Chondrocyte (in vitro differentiated cells): Measurements from ENCODE around the gene NR2C1. TPM values are rescaled to one million over a fixed set of nuclear protein-coding genes. Genes with fewer than 3 reads are reported as not detected.
A peak's percentile ranks its signal among the peaks of the same experiment; 100 is the strongest.

ENCODE experiments used
- DNase-seq: peaks from one replicate; pipeline ENCODE4 v3.0.0; 2021; ENCODE audit warnings: mixed read lengths, low spot score
- H3K27ac Mint-ChIP-seq: one replicate; pipeline ENCODE4 v1.8.0; 2021; ENCODE audit warnings: mild to moderate bottlenecking, moderate library complexity, mixed read lengths; ENCODE audit not compliant: unreplicated experiment
- H3K27me3 Mint-ChIP-seq: 2 replicates; pipeline ENCODE4 v1.8.0; 2021; ENCODE audit warnings: low read depth, mixed read lengths
- H3K36me3 Mint-ChIP-seq: 2 replicates; pipeline ENCODE4 v1.8.0; 2021; ENCODE audit warnings: low read depth, mixed read lengths
- H3K4me1 Mint-ChIP-seq: 2 replicates; pipeline ENCODE4 v1.8.0; 2021; ENCODE audit warnings: low read depth, mild to moderate bottlenecking, mixed read lengths
- H3K4me3 Mint-ChIP-seq: one replicate; pipeline ENCODE4 v1.8.0; 2021; ENCODE audit warnings: mild to moderate bottlenecking, moderate library complexity, mixed read lengths; ENCODE audit not compliant: unreplicated experiment
- H3K9me3 Mint-ChIP-seq: 2 replicates; pipeline ENCODE4 v1.8.0; 2021; ENCODE audit warnings: low read depth, mixed read lengths
- CTCF ChIP-seq: fragments of 200-600 bp; sonication (generic); IDR thresholded peaks from 2 replicates; pipeline ENCODE4 v1.5.0; 2021; ENCODE audit warnings: antibody characterized with exemption, mild to moderate bottlenecking, moderate library complexity
- total RNA-seq: library from RNA; stranded (reverse); gene quantifications from 3 replicates; pipeline ENCODE4 v1.2.1, GENCODE V29; 2021

Gene NR2C1
- total RNA-seq, 1 donor from 2014 or later, result 29.7 TPM

- Mint-ChIP-seq H3K27ac (peak overlapping the region; percentile 96), H3K4me1 (peaks cover 20% of the 10 kb centered on the region), H3K9me3 (peaks cover 16% of the 10 kb centered on the region), H3K36me3 (peaks cover 10% of the 10 kb centered on the region), H3K27me3 (no peaks in the 10 kb centered on the region), H3K4me3 (peak overlapping the region; percentile 49)
- no peak for TF ChIP-seq CTCF
- no peak for DNase-seq
These were observed 68.8 kb downstream of the NR2C1 start for GRCh38 chr12:95004610-95005009.

GRCh38 chr12:95003921-95004272 is 69.5 kb downstream of the NR2C1 start:
- H3K4me1 Mint-ChIP-seq, result peaks cover 27% of the 10 kb centered on the region
- peak overlapping the region; percentile 93 for H3K4me3 Mint-ChIP-seq
- H3K27ac Mint-ChIP-seq, result peak overlapping the region; percentile 96
- peaks cover 12% of the 10 kb centered on the region for H3K36me3 Mint-ChIP-seq
- no peak for TF ChIP-seq CTCF
- peaks cover 16% of the 10 kb centered on the region for H3K9me3 Mint-ChIP-seq
- no peaks in the 10 kb centered on the region for H3K27me3 Mint-ChIP-seq
- no peak for DNase-seq

- no peak for TF ChIP-seq CTCF
- H3K9me3 Mint-ChIP-seq, result peaks cover 14% of the 10 kb centered on the region
- H3K27me3 Mint-ChIP-seq, result no peaks in the 10 kb centered on the region
- H3K27ac Mint-ChIP-seq, result peak within 1 kb of the TSS; percentile 96
- peak; percentile 98 for DNase-seq
- H3K4me1 Mint-ChIP-seq, result peaks cover 33% of the 10 kb centered on the region
- peak within 1 kb of the TSS; percentile 93 for H3K4me3 Mint-ChIP-seq
- peaks cover 12% of the 10 kb centered on the region for H3K36me3 Mint-ChIP-seq
These were observed 70.1 kb downstream of the NR2C1 start, which contains the start of gene NDUFA12 for GRCh38 chr12:95003213-95003920. Gene NDUFA12 (minus strand): TSS chr12:95003697. CDS start chr12:95003680, 17 bp downstream.

GRCh38 chr12:95002754-95003153 is 70.7 kb downstream of the NR2C1 start:
- H3K36me3 Mint-ChIP-seq, result peaks cover 12% of the 10 kb centered on the region
- peak; percentile 23 for TF ChIP-seq CTCF
- peak overlapping the region; percentile 93 for H3K4me3 Mint-ChIP-seq
- DNase-seq, result no peak
- peaks cover 11% of the 10 kb centered on the region for H3K9me3 Mint-ChIP-seq
- no peaks in the 10 kb centered on the region for H3K27me3 Mint-ChIP-seq
- H3K27ac Mint-ChIP-seq, result peak overlapping the region; percentile 96
- peaks cover 36% of the 10 kb centered on the region for H3K4me1 Mint-ChIP-seq

GRCh38 chr12:94998326-94998725 is 75.1 kb downstream of the NR2C1 start:
- Mint-ChIP-seq H3K36me3 (peaks cover 10% of the 10 kb centered on the region), H3K27me3 (no peaks in the 10 kb centered on the region), H3K9me3 (no peaks in the 10 kb centered on the region), H3K4me3 (no peak overlapping the region), H3K4me1 (peaks cover 32% of the 10 kb centered on the region), H3K27ac (no peak overlapping the region)
- DNase-seq, result no peak
- TF ChIP-seq CTCF, result no peak
